ENCODE measurements around the gene IRF2BP2. TPM values are rescaled to one million over a fixed set of nuclear protein-coding genes. Genes with fewer than 3 reads are reported as not detected.

Gene IRF2BP2
- total and polyA plus RNA-seq, 2 donors (not counting 1 experiment from before 2014, with no cell fraction given): 126 to 255 TPM

- intact Hi-C loops (cut with micrococcal nuclease): no loop called here
- TF ChIP-seq, protein P1, sequence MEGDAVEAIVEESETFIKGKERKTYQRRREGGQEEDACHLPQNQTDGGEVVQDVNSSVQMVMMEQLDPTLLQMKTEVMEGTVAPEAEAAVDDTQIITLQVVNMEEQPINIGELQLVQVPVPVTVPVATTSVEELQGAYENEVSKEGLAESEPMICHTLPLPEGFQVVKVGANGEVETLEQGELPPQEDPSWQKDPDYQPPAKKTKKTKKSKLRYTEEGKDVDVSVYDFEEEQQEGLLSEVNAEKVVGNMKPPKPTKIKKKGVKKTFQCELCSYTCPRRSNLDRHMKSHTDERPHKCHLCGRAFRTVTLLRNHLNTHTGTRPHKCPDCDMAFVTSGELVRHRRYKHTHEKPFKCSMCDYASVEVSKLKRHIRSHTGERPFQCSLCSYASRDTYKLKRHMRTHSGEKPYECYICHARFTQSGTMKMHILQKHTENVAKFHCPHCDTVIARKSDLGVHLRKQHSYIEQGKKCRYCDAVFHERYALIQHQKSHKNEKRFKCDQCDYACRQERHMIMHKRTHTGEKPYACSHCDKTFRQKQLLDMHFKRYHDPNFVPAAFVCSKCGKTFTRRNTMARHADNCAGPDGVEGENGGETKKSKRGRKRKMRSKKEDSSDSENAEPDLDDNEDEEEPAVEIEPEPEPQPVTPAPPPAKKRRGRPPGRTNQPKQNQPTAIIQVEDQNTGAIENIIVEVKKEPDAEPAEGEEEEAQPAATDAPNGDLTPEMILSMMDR (IDR thresholded peaks at IDR 0.05): no peak
- TF ChIP-seq EZH2 (IDR thresholded peaks at IDR 0.05; ENCODE audit: borderline replicate concordance, insufficient read depth, low read depth, low read length, poor library complexity, severe bottlenecking): no peak
- Mint-ChIP-seq H3K4me1 (no peaks in the 10 kb centered on the region), H3K27me3 (no peaks in the 10 kb centered on the region), H3K4me3 (no peak overlapping the region), H3K9me3 (ENCODE audit: insufficient read depth) (no peaks in the 10 kb centered on the region), H3K27ac (no peak overlapping the region)
- H3K9me3 ChIP-seq (ENCODE audit: control extremely low read depth in 1 of 3, control insufficient read depth in 2 of 3, insufficient read depth in 1 of 3, low read length in 2 of 3): peaks cover 0 to 4% (median 0%) of the 10 kb centered on the region in 3 donors
- H3K9ac ChIP-seq (ENCODE audit: low read length): no peak overlapping the region
- no peak overlapping the region for H3K4me3 ChIP-seq (ENCODE audit: control extremely low read depth in 1 of 5, extremely low read depth in 1 of 5, insufficient read depth in 1 of 5, low read depth in 2 of 5, low read length in 4 of 5)
- POLR2A ChIA-PET: no interaction called here
- no peaks in the 10 kb centered on the region for H3K27me3 ChIP-seq (replicated peaks in 1 of 4; ENCODE audit: control extremely low read depth in 1 of 4, control insufficient read depth in 3 of 4, insufficient read depth in 4 of 4, low read length in 3 of 4)
- H2AFZ ChIP-seq (ENCODE audit: insufficient read depth, low read depth, low read length, poor library complexity, severe bottlenecking): no peak overlapping the region
- H3K36me3 ChIP-seq (replicated peaks in 1 of 2; ENCODE audit: control extremely low read depth in 1 of 2, control insufficient read depth in 1 of 2, extremely low read depth in 1 of 2, insufficient read depth in 2 of 2, low read length in 1 of 2): no peaks in the 10 kb centered on the region
- H3K4me1 ChIP-seq (ENCODE audit: control insufficient read depth in 2 of 2, insufficient read depth in 2 of 2, low read length in 2 of 2): no peaks in the 10 kb centered on the region
- CTCF ChIA-PET: interaction anchor here (0.8 to 1.2 kb wide), 2 partner anchors 35 to 522 kb away, joined by 3 to 4 read pairs; no protein-coding TSS in a partner anchor
- no peak overlapping the region for H3K4me2 ChIP-seq (replicated peaks; ENCODE audit: low read depth, low read length, poor library complexity, severe bottlenecking)
- WGBS (ENCODE audit: insufficient coverage): 96% methylated on average over 7 of the region's 7 CpGs
- DNase-seq (no peak), ATAC-seq (ENCODE audit: low read depth) (no peak)
- H4K20me1 ChIP-seq (ENCODE audit: control insufficient read depth, insufficient read depth, low read length, poor library complexity, severe bottlenecking): no peaks in the 10 kb centered on the region
- H3K27ac ChIP-seq (ENCODE audit: low read length in 2 of 2): no peak overlapping the region
- H3K79me2 ChIP-seq (ENCODE audit: control insufficient read depth, insufficient read depth, low read length): no peaks in the 10 kb centered on the region
Observed at GRCh38 chr1:234562334-234562733, 47.6 kb downstream of the IRF2BP2 start.

DNA sequence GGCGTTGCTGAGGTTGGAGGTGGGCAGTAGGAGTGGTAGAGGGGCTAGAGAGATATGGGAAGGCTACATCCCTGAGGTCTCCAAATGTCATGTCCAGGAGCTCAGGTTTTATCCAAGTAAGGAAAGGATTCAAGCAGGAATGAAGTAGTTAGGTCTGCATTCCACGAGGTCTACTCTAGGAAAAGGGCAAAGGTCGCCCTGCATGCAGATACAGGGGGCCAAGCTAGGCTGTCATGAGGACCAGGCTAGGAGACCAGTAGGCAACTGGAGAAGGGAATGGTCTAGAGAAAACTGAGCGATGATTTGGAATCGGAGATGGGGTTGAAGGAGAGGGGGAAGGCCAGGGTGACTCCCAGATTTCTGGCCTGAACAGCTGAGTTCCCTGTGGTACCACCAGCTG, 48.7 kb downstream of the IRF2BP2 start:
- Histone ChIP-seq H4K20me1 (ENCODE audit: control insufficient read depth, insufficient read depth, low read length, poor library complexity, severe bottlenecking) (no peaks in the 10 kb centered on the region), H3K79me2 (ENCODE audit: control insufficient read depth, insufficient read depth, low read length) (no peaks in the 10 kb centered on the region), H3K9ac (ENCODE audit: low read length) (no peak overlapping the region), H3K4me2 (replicated peaks; ENCODE audit: low read depth, low read length, poor library complexity, severe bottlenecking) (no peak overlapping the region), H2AFZ (ENCODE audit: insufficient read depth, low read depth, low read length, poor library complexity, severe bottlenecking) (no peak overlapping the region), H3K4me3 (ENCODE audit: control extremely low read depth in 1 of 5, extremely low read depth in 1 of 5, insufficient read depth in 1 of 5, low read depth in 2 of 5, low read length in 4 of 5) (no peak overlapping the region), H3K9me3 (ENCODE audit: control extremely low read depth in 1 of 3, control insufficient read depth in 2 of 3, insufficient read depth in 1 of 3, low read length in 2 of 3) (no peaks in the 10 kb centered on the region), H3K4me1 (ENCODE audit: control insufficient read depth in 2 of 2, insufficient read depth in 2 of 2, low read length in 2 of 2) (no peaks in the 10 kb centered on the region), H3K27me3 (replicated peaks in 1 of 4; ENCODE audit: control extremely low read depth in 1 of 4, control insufficient read depth in 3 of 4, insufficient read depth in 4 of 4, low read length in 3 of 4) (no peaks in the 10 kb centered on the region), H3K27ac (ENCODE audit: low read length in 2 of 2) (no peak overlapping the region), H3K36me3 (replicated peaks in 1 of 2; ENCODE audit: control extremely low read depth in 1 of 2, control insufficient read depth in 1 of 2, extremely low read depth in 1 of 2, insufficient read depth in 2 of 2, low read length in 1 of 2) (no peaks in the 10 kb centered on the region)
- Mint-ChIP-seq H3K9me3 (ENCODE audit: insufficient read depth) (no peaks in the 10 kb centered on the region), H3K4me3 (no peak overlapping the region), H3K27ac (no peak overlapping the region), H3K4me1 (no peaks in the 10 kb centered on the region), H3K27me3 (no peaks in the 10 kb centered on the region)
- intact Hi-C loops (cut with micrococcal nuclease): no loop called here
- POLR2A ChIA-PET: no interaction called here
- DNase-seq (no peak), ATAC-seq (ENCODE audit: low read depth) (no peak)
- CTCF ChIA-PET: interaction anchor here (0.6 to 1.2 kb wide), 3 partner anchors 17 to 540 kb away, joined by 3 read pairs; no protein-coding TSS in a partner anchor
- TF ChIP-seq EZH2 (IDR thresholded peaks at IDR 0.05; ENCODE audit: borderline replicate concordance, insufficient read depth, low read depth, low read length, poor library complexity, severe bottlenecking): no peak
- TF ChIP-seq, protein P1 (IDR thresholded peaks at IDR 0.05): no peak
- 99% methylated on average over 5 of the region's 5 CpGs for WGBS (ENCODE audit: insufficient coverage)
